Skeletal muscle satellite cell (primary cell): ENCODE results near the gene APOM.

Experiments used
- H3K27me3 ChIP-seq: 2 replicates; pipeline ENCODE4 v1.7.0; 2013; ENCODE audit warnings: low read length; ENCODE audit not compliant: control insufficient read depth, insufficient read depth
- H3K36me3 ChIP-seq: 2 replicates; pipeline ENCODE4 v1.7.0; 2013; ENCODE audit warnings: mild to moderate bottlenecking, control low read depth, low read length; ENCODE audit not compliant: insufficient read depth
- H3K4me1 ChIP-seq: 2 replicates; pipeline ENCODE4 v1.7.0; 2013; ENCODE audit warnings: low read length; ENCODE audit not compliant: control insufficient read depth, insufficient read depth
- H3K4me2 ChIP-seq: 2 replicates; pipeline ENCODE4 v1.7.0; 2013; ENCODE audit warnings: mild to moderate bottlenecking, low read length
- H3K4me3 ChIP-seq: 2 replicates; pipeline ENCODE4 v1.7.0; 2013; ENCODE audit warnings: low read length
- H3K9ac ChIP-seq: 2 replicates; pipeline ENCODE4 v1.7.0; 2013; ENCODE audit warnings: mild to moderate bottlenecking, low read depth, low read length, moderate library complexity
- H3K9me3 ChIP-seq: replicated peaks from 2 replicates; pipeline ENCODE4 v1.7.0; 2013; ENCODE audit warnings: mild to moderate bottlenecking, control low read depth, low read length

APOM gene

DNA sequence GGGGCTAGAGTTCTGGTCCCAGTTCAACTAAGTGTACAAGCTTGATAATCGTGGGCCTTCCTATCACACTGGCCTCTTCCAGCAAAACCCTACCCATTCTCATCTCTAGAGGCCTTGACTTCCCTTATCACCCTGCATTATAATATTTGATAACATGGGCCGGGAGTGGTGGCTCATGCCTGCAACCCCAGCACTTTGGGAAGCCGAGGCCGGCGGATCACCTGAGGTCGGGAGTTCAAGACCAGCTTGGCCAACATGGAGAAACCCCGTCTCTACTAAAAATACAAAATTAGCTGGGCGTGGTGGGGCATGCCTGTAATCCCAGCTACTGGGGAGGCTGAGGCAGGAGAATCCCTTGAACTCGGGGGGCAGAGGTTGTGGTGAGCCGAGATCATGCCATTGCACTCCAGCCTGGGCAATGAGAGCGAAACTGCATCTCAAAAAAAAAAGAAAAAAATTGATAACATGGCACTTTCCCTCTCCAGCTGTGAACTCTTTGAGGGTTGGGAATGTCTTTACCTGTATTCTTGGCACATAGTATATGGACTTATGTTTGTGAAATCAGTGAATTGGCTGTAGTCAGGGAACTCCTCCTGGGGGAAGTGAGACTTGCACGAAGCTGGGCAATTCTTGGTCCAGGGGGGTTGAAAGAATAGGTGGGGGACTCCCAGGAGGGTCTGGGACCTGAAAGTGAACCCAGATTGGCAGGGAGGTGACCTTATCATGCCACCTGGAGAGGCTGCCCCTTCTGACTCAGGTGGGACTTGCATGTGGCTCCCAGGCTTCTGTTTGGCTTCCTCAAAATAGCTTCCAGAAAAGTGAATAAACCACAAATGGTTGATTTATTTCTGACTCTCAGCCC is 5.8 kb downstream of the APOM start:
- Histone ChIP-seq H3K4me1 (peaks cover 42% of the 10 kb centered on the region), H3K9ac (peak overlapping the region; percentile 96)

GRCh38 chr6:31662124-31662723 is 6.5 kb downstream of the APOM start:
- Histone ChIP-seq H3K4me1 (peaks cover 47% of the 10 kb centered on the region), H3K4me2 (no peak overlapping the region), H3K4me3 (no peak overlapping the region), H3K27me3 (no peaks in the 10 kb centered on the region), H3K36me3 (peaks cover 13% of the 10 kb centered on the region), H3K9me3 (no peaks in the 10 kb centered on the region), H3K9ac (no peak overlapping the region)

More for the DNA sequence above, 5.8 kb downstream of the APOM start:
- Histone ChIP-seq H3K27me3 (no peaks in the 10 kb centered on the region), H3K36me3 (peaks cover 13% of the 10 kb centered on the region), H3K4me3 (peak overlapping the region; percentile 94), H3K4me2 (peak overlapping the region; percentile 89), H3K9me3 (no peaks in the 10 kb centered on the region)

DNA sequence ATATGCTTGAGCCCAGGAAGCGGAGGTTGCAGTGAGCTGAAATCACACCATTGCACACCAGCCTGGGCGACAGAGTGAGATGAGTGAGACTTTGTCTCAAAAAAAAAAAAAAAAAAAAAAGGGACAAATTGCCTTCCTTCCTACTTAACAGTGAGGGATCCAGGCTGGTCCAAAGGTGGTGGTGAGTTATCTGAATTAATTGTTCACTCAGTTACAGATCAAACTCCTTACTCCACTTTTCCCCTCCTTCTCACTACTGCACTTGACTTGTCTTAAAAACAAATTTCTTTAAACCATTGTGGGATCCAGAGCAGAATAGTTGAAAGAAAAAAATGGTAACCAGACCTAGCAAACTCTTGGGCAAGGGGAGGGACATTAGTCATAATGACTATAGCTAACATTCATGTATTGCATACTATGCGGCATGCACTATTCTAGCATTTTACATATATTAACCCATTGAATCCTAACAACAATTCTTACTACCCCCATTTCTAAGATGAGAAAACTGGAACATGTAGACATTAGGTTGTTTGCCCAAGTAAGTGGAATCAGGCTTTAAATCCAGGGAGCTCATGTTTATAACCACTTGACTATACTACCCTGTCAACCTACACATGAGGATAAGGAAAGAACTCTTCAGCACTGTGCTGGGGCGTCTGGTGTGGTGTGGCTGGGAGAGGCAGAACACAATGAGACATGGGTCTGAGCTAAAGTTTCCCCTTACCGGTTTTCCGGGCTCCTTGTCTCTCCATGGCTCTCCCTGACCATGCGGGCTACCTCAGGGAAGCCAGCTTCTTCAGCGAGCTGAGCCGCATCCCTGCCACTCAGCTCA is 7.6 kb downstream of the APOM start:
- Histone ChIP-seq H3K9me3 (no peaks in the 10 kb centered on the region), H3K4me1 (peaks cover 38% of the 10 kb centered on the region), H3K27me3 (no peaks in the 10 kb centered on the region), H3K4me2 (peak overlapping the region; percentile 92), H3K36me3 (peaks cover 20% of the 10 kb centered on the region), H3K9ac (peak overlapping the region; percentile 94), H3K4me3 (peak overlapping the region; percentile 97)

GRCh38 chr6:31663961-31664789 is 8.5 kb downstream of the APOM start:
- Histone ChIP-seq H3K9ac (peak overlapping the region; percentile 94), H3K36me3 (peaks cover 26% of the 10 kb centered on the region), H3K4me3 (peak overlapping the region; percentile 97), H3K4me2 (peak overlapping the region; percentile 92), H3K9me3 (no peaks in the 10 kb centered on the region), H3K27me3 (no peaks in the 10 kb centered on the region), H3K4me1 (peaks cover 31% of the 10 kb centered on the region)

- Histone ChIP-seq H3K4me2 (peak within 1 kb of the TSS; percentile 92), H3K9me3 (no peaks in the 10 kb centered on the region), H3K36me3 (peaks cover 34% of the 10 kb centered on the region), H3K4me1 (peaks cover 26% of the 10 kb centered on the region), H3K27me3 (no peaks in the 10 kb centered on the region), H3K9ac (peak within 1 kb of the TSS; percentile 94), H3K4me3 (peak within 1 kb of the TSS; percentile 97)
Observed at GRCh38 chr6:31664790-31665500, 9.3 kb downstream of the APOM start, which contains the start of gene GPANK1. Gene GPANK1, minus strand, starts transcription at chr6:31664997. Its CDS starts 519 bp downstream, at chr6:31664478.

GRCh38 chr6:31665501-31666336 is 10.0 kb downstream of the APOM start, which contains the start of gene CSNK2B:
Gene CSNK2B, plus strand, starts transcription at chr6:31666080. Its CDS starts 752 bp downstream, at chr6:31666832.
- Histone ChIP-seq H3K4me2 (peak within 1 kb of the TSS; percentile 92), H3K4me1 (peaks cover 26% of the 10 kb centered on the region), H3K27me3 (no peaks in the 10 kb centered on the region), H3K36me3 (peaks cover 42% of the 10 kb centered on the region), H3K4me3 (peak within 1 kb of the TSS; percentile 97), H3K9me3 (no peaks in the 10 kb centered on the region), H3K9ac (peak within 1 kb of the TSS; percentile 94)

DNA sequence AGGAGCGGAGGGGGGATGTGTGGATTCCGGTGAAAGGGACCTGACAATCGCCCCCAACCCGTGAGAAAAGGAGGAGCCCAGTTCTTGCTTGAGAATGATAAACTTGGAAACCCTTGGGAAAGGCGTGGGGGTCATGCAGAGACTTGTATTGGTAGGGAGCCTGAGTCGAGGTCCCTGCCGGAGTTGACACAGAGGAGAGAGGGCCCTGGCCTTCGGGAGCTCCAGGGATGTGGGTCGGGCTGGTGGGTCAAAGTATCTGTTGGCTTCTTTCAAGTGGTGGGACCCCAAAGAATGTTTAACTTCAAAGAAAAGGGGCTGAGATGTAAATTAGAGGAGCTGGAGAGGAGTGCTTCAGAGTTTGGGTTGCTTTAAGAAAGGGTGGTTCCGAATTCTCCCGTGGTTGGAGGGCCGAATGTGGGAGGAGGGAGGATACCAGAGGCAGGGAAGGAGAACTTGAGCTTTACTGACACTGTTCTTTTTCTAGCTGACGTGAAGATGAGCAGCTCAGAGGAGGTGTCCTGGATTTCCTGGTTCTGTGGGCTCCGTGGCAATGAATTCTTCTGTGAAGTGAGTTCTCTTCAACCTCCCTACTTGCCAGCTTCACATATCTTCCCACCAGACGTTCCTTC is 10.8 kb downstream of the APOM start:
- no peaks in the 10 kb centered on the region for H3K9me3 ChIP-seq
- peaks cover 49% of the 10 kb centered on the region for H3K36me3 ChIP-seq
- no peaks in the 10 kb centered on the region for H3K27me3 ChIP-seq
- H3K9ac ChIP-seq = peak overlapping the region; percentile 94
- peaks cover 20% of the 10 kb centered on the region for H3K4me1 ChIP-seq
- peak overlapping the region; percentile 97 for H3K4me3 ChIP-seq
- H3K4me2 ChIP-seq = peak overlapping the region; percentile 92

DNA sequence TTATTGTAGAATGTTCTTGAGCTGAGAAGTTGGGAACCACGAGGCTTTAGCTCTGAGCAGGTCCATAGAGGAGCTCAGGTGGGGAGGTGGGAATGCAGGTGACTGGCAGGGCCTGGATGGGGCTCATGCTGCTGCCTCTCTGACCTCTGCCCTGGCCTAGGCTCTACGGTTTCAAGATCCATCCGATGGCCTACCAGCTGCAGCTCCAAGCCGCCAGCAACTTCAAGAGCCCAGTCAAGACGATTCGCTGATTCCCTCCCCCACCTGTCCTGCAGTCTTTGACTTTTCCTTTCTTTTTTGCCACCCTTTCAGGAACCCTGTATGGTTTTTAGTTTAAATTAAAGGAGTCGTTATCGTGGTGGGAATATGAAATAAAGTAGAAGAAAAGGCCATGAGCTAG is 14.0 kb downstream of the APOM start, which contains the start of gene LY6G5B:
Gene LY6G5B, plus strand, starts transcription at position 301 of the 400 bp plus-strand sequence. CDS start 975 bp downstream, outside the sequence.
- Histone ChIP-seq H3K9ac (no peak within 1 kb of the TSS), H3K4me3 (no peak within 1 kb of the TSS), H3K4me1 (peaks cover 5% of the 10 kb centered on the region), H3K4me2 (no peak within 1 kb of the TSS), H3K27me3 (no peaks in the 10 kb centered on the region), H3K9me3 (no peaks in the 10 kb centered on the region), H3K36me3 (peaks cover 68% of the 10 kb centered on the region)

GRCh38 chr6:31676322-31676903 is 20.7 kb downstream of the APOM start:
- Histone ChIP-seq H3K36me3 (peaks cover 21% of the 10 kb centered on the region), H3K27me3 (no peaks in the 10 kb centered on the region), H3K4me1 (peaks cover 13% of the 10 kb centered on the region), H3K4me3 (no peak overlapping the region), H3K4me2 (no peak overlapping the region), H3K9ac (no peak overlapping the region), H3K9me3 (no peaks in the 10 kb centered on the region)
